Amygdala (tissue), 56 donors: Measurements from ENCODE around the gene EMC8.

Experiments
- DNase-seq, 56 donors: peaks; one replicate each; lab custom pipeline; 2025; lab: John Stamatoyannopoulos, UW

Gene EMC8

GRCh38 chr16:85793662-85794298 lies 5.6 kb downstream of the EMC8 start:
- DNase-seq, result no peak

- DNase-seq, result no peak
Measured at GRCh38 chr16:85789773-85790172, 9.6 kb downstream of the EMC8 start.

GRCh38 chr16:85788819-85789218 lies 10.5 kb downstream of the EMC8 start:
- DNase-seq, result no peak

- no peak for DNase-seq
Measured at GRCh38 chr16:85785927-85786326, 13.4 kb downstream of the EMC8 start.

GRCh38 chr16:85784813-85785212 lies 14.5 kb downstream of the EMC8 start:
- DNase-seq, result no peak

- no peak for DNase-seq
Measured at GRCh38 chr16:85783441-85783840, 15.9 kb downstream of the EMC8 start.

- DNase-seq, result no peak
Measured at GRCh38 chr16:85782451-85782850, 16.9 kb downstream of the EMC8 start.

GRCh38 chr16:85781695-85782370 lies 17.5 kb downstream of the EMC8 start:
- DNase-seq, result peak in 49 of 56 donors; percentile 9 to 81 (median 44)

GRCh38 chr16:85781156-85781555 lies 18.2 kb downstream of the EMC8 start:
- DNase-seq, result no peak

- DNase-seq, result no peak
Measured at GRCh38 chr16:85780281-85780680, 19.1 kb downstream of the EMC8 start.

- DNase-seq, result no peak
Measured at GRCh38 chr16:85778873-85779272, 20.5 kb downstream of the EMC8 start.

GRCh38 chr16:85777583-85778310 lies 21.6 kb downstream of the EMC8 start:
- DNase-seq, result no peak

GRCh38 chr16:85774811-85775210 lies 24.5 kb downstream of the EMC8 start:
- DNase-seq, result no peak

- DNase-seq, result no peak
Measured at GRCh38 chr16:85774136-85774535, 25.2 kb downstream of the EMC8 start.

- DNase-seq, result no peak
Measured at GRCh38 chr16:85773044-85773443, 26.3 kb downstream of the EMC8 start.

GRCh38 chr16:85770741-85771140 lies 28.6 kb downstream of the EMC8 start:
- DNase-seq, result no peak

- no peak for DNase-seq
Measured at GRCh38 chr16:85768199-85768598, 31.1 kb downstream of the EMC8 start.

- no peak for DNase-seq
Measured at GRCh38 chr16:85767531-85767930, 31.8 kb downstream of the EMC8 start.

- no peak for DNase-seq
Measured at GRCh38 chr16:85765767-85766166, 33.6 kb downstream of the EMC8 start.

- no peak for DNase-seq
Measured at GRCh38 chr16:85765211-85765610, 34.1 kb downstream of the EMC8 start.

- DNase-seq, result no peak
Measured at GRCh38 chr16:85763616-85764015, 35.7 kb downstream of the EMC8 start.

- DNase-seq, result no peak
Measured at GRCh38 chr16:85762970-85763369, 36.4 kb downstream of the EMC8 start.
